ENCODE data around the gene DLGAP1.

DNA sequence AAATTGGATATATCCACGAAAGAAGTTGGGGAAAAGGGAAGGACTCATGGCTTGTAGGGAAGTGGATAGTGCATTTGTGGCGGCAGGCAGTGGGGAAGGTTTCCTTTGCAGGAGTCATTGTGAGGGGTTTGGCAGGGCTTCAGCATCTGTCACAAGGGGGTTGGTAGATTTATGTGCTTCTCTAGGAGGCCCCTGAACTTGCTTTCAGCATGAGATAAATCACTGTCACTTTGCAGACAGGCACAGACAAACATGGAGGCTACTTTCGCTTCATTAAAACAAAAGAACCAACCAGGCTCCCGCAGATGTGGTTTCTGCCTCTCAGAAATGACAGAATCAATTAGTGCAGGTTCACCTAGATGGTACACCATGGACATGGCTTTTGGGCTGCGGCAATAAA lies 664.4 kb downstream of the DLGAP1 start:
- TF ChIP-seq CTCF (IDR thresholded peaks at IDR 0.05), result no peak
- TF ChIP-seq POLR2AphosphoS5 (IDR thresholded peaks at IDR 0.05), result no peak
